Endothelial cell (in vitro differentiated cells): Measurements from ENCODE around the gene DUSP22. TPM values are rescaled to one million over a fixed set of nuclear protein-coding genes. Genes with fewer than 3 reads are reported as not detected.

ENCODE experiments used
- DNase-seq: peaks from one replicate; pipeline ENCODE4 v3.0.0; 2021; ENCODE audit warnings: low spot score
- H3K27ac Mint-ChIP-seq: one replicate; pipeline ENCODE4 v1.8.0; 2021; ENCODE audit warnings: mixed read lengths, inconsistent platforms; ENCODE audit not compliant: unreplicated experiment
- H3K27me3 Mint-ChIP-seq: one replicate; pipeline ENCODE4 v1.8.0; 2021; ENCODE audit warnings: mild to moderate bottlenecking, moderate library complexity, mixed read lengths, inconsistent platforms; ENCODE audit not compliant: unreplicated experiment
- H3K36me3 Mint-ChIP-seq: one replicate; pipeline ENCODE4 v1.8.0; 2021; ENCODE audit warnings: mild to moderate bottlenecking, low read depth, mixed read lengths, inconsistent platforms; ENCODE audit not compliant: unreplicated experiment
- H3K4me1 Mint-ChIP-seq: one replicate; pipeline ENCODE4 v1.8.0; 2021; ENCODE audit warnings: mild to moderate bottlenecking, mixed read lengths, inconsistent platforms; ENCODE audit not compliant: unreplicated experiment
- H3K4me3 Mint-ChIP-seq: one replicate; pipeline ENCODE4 v1.8.0; 2021; ENCODE audit warnings: mild to moderate bottlenecking, mixed read lengths, inconsistent platforms; ENCODE audit not compliant: unreplicated experiment
- H3K9me3 Mint-ChIP-seq: one replicate; pipeline ENCODE4 v1.8.0; 2021; ENCODE audit warnings: mixed read lengths, inconsistent platforms; ENCODE audit not compliant: unreplicated experiment
- total RNA-seq: library from RNA; stranded (reverse); fragmentation: NEBNext Ultra II Directional; extraction: Animal tissue kit (Norgen Biotek cat#: 25700); gene quantifications from one replicate; pipeline ENCODE4 v1.2.1, GENCODE V29; 2021; ENCODE audit not compliant: unreplicated experiment
- TF ChIP-seq, protein P1 (sequence below): fragments of 200-600 bp; sonication (generic); IDR thresholded peaks from one replicate; pipeline ENCODE4 v1.5.0; 2021; ENCODE audit warnings: antibody characterized with exemption; ENCODE audit not compliant: unreplicated experiment

The DUSP22 gene
- total RNA-seq, 1 donor from 2014 or later: 57.3 TPM

DNA sequence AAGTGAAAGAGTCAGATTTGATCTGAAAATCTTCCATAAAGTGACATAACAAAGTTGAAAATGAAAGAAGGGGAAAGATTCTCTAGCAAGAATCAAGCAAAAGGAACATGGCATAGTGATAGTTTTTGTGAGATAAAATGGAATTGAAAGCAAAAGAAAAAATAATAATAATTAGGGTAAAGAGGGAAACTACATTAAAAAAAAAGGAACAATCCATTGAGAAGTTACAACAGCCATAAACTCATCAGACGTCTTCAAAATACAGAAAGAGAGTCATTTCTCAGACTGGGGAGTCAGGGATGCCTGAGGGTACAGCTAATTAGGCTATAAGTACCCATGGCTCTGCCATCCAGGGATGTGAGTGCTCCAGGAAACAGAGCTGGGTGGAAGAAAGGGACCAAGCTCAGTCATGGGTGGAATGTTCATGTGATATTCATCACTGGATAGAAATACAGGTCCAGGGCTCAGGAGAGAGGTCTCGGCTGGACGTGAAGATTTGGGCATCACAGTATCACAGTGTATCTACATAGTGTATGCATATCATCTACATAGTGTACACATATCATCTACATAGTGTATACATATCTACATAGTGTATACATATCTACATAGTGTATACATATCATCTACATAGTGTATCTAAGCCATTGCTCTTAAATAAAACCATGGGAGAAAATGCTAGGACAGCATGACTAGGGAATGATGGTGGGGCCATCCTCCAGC, 29.4 kb downstream of the DUSP22 start:
- TF ChIP-seq, protein P1, sequence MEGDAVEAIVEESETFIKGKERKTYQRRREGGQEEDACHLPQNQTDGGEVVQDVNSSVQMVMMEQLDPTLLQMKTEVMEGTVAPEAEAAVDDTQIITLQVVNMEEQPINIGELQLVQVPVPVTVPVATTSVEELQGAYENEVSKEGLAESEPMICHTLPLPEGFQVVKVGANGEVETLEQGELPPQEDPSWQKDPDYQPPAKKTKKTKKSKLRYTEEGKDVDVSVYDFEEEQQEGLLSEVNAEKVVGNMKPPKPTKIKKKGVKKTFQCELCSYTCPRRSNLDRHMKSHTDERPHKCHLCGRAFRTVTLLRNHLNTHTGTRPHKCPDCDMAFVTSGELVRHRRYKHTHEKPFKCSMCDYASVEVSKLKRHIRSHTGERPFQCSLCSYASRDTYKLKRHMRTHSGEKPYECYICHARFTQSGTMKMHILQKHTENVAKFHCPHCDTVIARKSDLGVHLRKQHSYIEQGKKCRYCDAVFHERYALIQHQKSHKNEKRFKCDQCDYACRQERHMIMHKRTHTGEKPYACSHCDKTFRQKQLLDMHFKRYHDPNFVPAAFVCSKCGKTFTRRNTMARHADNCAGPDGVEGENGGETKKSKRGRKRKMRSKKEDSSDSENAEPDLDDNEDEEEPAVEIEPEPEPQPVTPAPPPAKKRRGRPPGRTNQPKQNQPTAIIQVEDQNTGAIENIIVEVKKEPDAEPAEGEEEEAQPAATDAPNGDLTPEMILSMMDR: no peak
- peaks cover 13% of the 10 kb centered on the region for H3K27me3 Mint-ChIP-seq
- no peak overlapping the region for H3K27ac Mint-ChIP-seq
- no peak for DNase-seq
- peaks cover 18% of the 10 kb centered on the region for H3K36me3 Mint-ChIP-seq
- H3K9me3 Mint-ChIP-seq: peaks cover 17% of the 10 kb centered on the region
- H3K4me1 Mint-ChIP-seq: peaks cover 10% of the 10 kb centered on the region
- no peak overlapping the region for H3K4me3 Mint-ChIP-seq

GRCh38 chr6:322259-322930, 30.1 kb downstream of the DUSP22 start:
- no peak overlapping the region for H3K4me3 Mint-ChIP-seq
- no peak overlapping the region for H3K27ac Mint-ChIP-seq
- DNase-seq: no peak
- peaks cover 16% of the 10 kb centered on the region for H3K36me3 Mint-ChIP-seq
- peaks cover 5% of the 10 kb centered on the region for H3K4me1 Mint-ChIP-seq
- TF ChIP-seq, protein P1: no peak
- peaks cover 14% of the 10 kb centered on the region for H3K9me3 Mint-ChIP-seq
- H3K27me3 Mint-ChIP-seq: peaks cover 13% of the 10 kb centered on the region

- TF ChIP-seq, protein P1: no peak
- Mint-ChIP-seq H3K27me3 (peaks cover 18% of the 10 kb centered on the region), H3K4me1 (peaks cover 3% of the 10 kb centered on the region), H3K4me3 (no peak overlapping the region), H3K36me3 (peaks cover 19% of the 10 kb centered on the region), H3K27ac (no peak overlapping the region), H3K9me3 (peaks cover 19% of the 10 kb centered on the region)
- DNase-seq: no peak
These were observed 30.8 kb downstream of the DUSP22 start for GRCh38 chr6:322940-323729.

DNA sequence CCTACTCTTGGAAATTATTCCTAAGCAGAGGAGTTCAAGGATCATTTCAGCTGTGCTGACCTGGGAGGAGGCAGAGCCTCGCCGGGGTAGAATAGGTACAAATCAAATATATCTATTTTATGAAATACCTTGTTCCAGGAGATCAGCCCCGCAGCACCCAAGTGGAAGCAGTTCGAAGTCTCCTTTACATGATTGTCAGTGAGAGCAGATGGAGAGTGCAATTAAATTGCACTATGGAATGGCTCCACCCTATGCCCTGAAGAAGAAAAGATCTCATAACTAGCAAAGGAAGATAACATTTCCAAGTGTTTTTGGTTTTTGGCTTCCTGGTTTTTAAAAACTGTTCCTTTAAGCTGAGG, 31.4 kb downstream of the DUSP22 start:
- Mint-ChIP-seq H3K9me3 (peaks cover 19% of the 10 kb centered on the region), H3K4me3 (no peak overlapping the region), H3K36me3 (peaks cover 19% of the 10 kb centered on the region), H3K27ac (no peak overlapping the region), H3K27me3 (peaks cover 18% of the 10 kb centered on the region), H3K4me1 (peaks cover 3% of the 10 kb centered on the region)
- no peak for DNase-seq
- TF ChIP-seq, protein P1: no peak
